ENCODE measurements around the gene LEMD3.

Gene LEMD3

DNA sequence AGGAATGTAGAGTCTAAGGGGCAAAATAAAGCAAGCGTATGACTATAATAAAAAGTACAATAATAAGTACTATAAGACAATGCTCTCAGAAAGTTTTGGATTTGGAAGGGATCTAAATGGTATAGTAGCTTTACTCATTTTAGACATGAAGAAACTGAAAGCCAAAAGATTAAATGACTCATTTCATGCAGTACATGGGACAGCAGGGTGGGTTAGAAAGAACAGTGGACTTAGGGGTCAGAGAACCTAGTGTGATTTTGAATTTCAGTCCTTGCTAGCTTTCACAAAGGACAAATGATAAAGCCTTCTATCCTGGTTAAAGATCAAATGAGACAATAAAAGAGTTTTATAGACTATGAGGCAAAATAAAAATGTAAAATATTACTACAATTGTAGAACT lies 6.8 kb upstream of the LEMD3 start (continued):
- TF ChIP-seq, protein P1, sequence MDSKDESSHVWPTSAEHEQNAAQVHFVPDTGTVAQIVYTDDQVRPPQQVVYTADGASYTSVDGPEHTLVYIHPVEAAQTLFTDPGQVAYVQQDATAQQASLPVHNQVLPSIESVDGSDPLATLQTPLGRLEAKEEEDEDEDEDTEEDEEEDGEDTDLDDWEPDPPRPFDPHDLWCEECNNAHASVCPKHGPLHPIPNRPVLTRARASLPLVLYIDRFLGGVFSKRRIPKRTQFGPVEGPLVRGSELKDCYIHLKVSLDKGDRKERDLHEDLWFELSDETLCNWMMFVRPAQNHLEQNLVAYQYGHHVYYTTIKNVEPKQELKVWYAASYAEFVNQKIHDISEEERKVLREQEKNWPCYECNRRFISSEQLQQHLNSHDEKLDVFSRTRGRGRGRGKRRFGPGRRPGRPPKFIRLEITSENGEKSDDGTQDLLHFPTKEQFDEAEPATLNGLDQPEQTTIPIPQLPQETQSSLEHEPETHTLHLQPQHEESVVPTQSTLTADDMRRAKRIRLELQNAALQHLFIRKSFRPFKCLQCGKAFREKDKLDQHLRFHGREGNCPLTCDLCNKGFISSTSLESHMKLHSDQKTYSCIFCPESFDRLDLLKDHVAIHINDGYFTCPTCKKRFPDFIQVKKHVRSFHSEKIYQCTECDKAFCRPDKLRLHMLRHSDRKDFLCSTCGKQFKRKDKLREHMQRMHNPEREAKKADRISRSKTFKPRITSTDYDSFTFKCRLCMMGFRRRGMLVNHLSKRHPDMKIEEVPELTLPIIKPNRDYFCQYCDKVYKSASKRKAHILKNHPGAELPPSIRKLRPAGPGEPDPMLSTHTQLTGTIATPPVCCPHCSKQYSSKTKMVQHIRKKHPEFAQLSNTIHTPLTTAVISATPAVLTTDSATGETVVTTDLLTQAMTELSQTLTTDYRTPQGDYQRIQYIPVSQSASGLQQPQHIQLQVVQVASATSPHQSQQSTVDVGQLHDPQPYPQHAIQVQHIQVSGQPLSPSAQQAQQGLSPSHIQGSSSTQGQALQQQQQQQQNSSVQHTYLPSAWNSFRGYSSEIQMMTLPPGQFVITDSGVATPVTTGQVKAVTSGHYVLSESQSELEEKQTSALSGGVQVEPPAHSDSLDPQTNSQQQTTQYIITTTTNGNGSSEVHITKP (tag by site-specific recombination; IDR thresholded peaks at IDR 0.05), result no peak
- no peak for TF ChIP-seq ZNF629 (tag by site-specific recombination; IDR thresholded peaks at IDR 0.05)

GRCh38 chr12:65164244-65164643 lies 5.1 kb upstream of the LEMD3 start:
- H3K36me3 ChIP-seq (ENCODE audit: control insufficient read depth in 2 of 2, insufficient read depth in 1 of 2, low read length in 2 of 2), result no peaks in the 10 kb centered on the region

GRCh38 chr12:65164774-65165173 lies 4.6 kb upstream of the LEMD3 start:
- Histone ChIP-seq H3K4me1 (ENCODE audit: control insufficient read depth, insufficient read depth, low read length) (no peaks in the 10 kb centered on the region), H3K9me3 (ENCODE audit: control insufficient read depth, insufficient read depth, low read depth, low read length) (no peaks in the 10 kb centered on the region), H3K4me3 (ENCODE audit: low read depth, low read length) (no peak overlapping the region), H3K36me3 (ENCODE audit: control insufficient read depth in 2 of 2, insufficient read depth in 1 of 2, low read length in 2 of 2) (no peaks in the 10 kb centered on the region), H3K27ac (ENCODE audit: extremely low read depth, low read depth, low read length) (no peak overlapping the region)
- POLR2A ChIA-PET, result no interaction called here
- CTCF ChIA-PET, result interaction anchor here (0.6 kb wide), 1 partner anchor 117 kb away, joined by 3 read pairs; no protein-coding TSS in a partner anchor
- TF ChIP-seq HIC1 (tag by site-specific recombination; IDR thresholded peaks at IDR 0.05) (no peak), SCRT1 (tag by site-specific recombination; IDR thresholded peaks at IDR 0.05; ENCODE audit: borderline replicate concordance) (no peak), IKZF3 (tag by site-specific recombination; IDR thresholded peaks at IDR 0.05) (no peak), ZNF664 (tag by site-specific recombination; IDR thresholded peaks at IDR 0.05) (no peak), GFI1B (tag by site-specific recombination; IDR thresholded peaks at IDR 0.05) (no peak), ZNF837 (tag by site-specific recombination; IDR thresholded peaks at IDR 0.05) (no peak), ZNF138 (tag by site-specific recombination; IDR thresholded peaks at IDR 0.05; ENCODE audit: borderline replicate concordance) (no peak), KLF10 (tag by site-specific recombination; IDR thresholded peaks at IDR 0.05) (no peak), ZEB2 (tag by site-specific recombination; IDR thresholded peaks at IDR 0.05) (no peak), ZNF155 (tag by site-specific recombination; IDR thresholded peaks at IDR 0.05) (no peak), ZNF341 (tag by site-specific recombination; IDR thresholded peaks at IDR 0.05; ENCODE audit: low read depth) (no peak), ZNF114 (tag by site-specific recombination; IDR thresholded peaks at IDR 0.05) (no peak), HOXD13 (CRISPR knock-in tag; IDR thresholded peaks at IDR 0.05; ENCODE audit: borderline replicate concordance) (no peak), YY1 (tag by site-specific recombination; IDR thresholded peaks at IDR 0.05) (no peak), ZNF416 (tag by site-specific recombination; IDR thresholded peaks at IDR 0.05) (no peak), ZNF292 (tag by site-specific recombination; IDR thresholded peaks at IDR 0.05; ENCODE audit: borderline replicate concordance, low read depth) (no peak), ZNF10 (tag by site-specific recombination; IDR thresholded peaks at IDR 0.05) (no peak)
- TF ChIP-seq, protein P2, sequence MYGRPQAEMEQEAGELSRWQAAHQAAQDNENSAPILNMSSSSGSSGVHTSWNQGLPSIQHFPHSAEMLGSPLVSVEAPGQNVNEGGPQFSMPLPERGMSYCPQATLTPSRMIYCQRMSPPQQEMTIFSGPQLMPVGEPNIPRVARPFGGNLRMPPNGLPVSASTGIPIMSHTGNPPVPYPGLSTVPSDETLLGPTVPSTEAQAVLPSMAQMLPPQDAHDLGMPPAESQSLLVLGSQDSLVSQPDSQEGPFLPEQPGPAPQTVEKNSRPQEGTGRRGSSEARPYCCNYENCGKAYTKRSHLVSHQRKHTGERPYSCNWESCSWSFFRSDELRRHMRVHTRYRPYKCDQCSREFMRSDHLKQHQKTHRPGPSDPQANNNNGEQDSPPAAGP (tag by site-specific recombination; IDR thresholded peaks at IDR 0.05), result no peak

More at GRCh38 chr12:65164244-65164643, 5.1 kb upstream of the LEMD3 start:
- H3K4me3 ChIP-seq (ENCODE audit: low read depth, low read length), result no peak overlapping the region
- ChIA-PET POLR2A (no interaction called here), CTCF (interaction anchor here (0.6 kb wide), 1 partner anchor 118 kb away, joined by 3 read pairs; no protein-coding TSS in a partner anchor)
- no peaks in the 10 kb centered on the region for H3K4me1 ChIP-seq (ENCODE audit: control insufficient read depth, insufficient read depth, low read length)
- TF ChIP-seq ZNF121 (tag by site-specific recombination; IDR thresholded peaks at IDR 0.05), result peak; percentile 67
- no peak for TF ChIP-seq MEIS1 (CRISPR knock-in tag; IDR thresholded peaks at IDR 0.05; ENCODE audit: borderline replicate concordance)
- no peaks in the 10 kb centered on the region for H3K9me3 ChIP-seq (ENCODE audit: control insufficient read depth, insufficient read depth, low read depth, low read length)
- no peak overlapping the region for H3K27ac ChIP-seq (ENCODE audit: extremely low read depth, low read depth, low read length)

All from HEK293 (cell line).